Measurements from ENCODE around the gene HORMAD2.

DNA sequence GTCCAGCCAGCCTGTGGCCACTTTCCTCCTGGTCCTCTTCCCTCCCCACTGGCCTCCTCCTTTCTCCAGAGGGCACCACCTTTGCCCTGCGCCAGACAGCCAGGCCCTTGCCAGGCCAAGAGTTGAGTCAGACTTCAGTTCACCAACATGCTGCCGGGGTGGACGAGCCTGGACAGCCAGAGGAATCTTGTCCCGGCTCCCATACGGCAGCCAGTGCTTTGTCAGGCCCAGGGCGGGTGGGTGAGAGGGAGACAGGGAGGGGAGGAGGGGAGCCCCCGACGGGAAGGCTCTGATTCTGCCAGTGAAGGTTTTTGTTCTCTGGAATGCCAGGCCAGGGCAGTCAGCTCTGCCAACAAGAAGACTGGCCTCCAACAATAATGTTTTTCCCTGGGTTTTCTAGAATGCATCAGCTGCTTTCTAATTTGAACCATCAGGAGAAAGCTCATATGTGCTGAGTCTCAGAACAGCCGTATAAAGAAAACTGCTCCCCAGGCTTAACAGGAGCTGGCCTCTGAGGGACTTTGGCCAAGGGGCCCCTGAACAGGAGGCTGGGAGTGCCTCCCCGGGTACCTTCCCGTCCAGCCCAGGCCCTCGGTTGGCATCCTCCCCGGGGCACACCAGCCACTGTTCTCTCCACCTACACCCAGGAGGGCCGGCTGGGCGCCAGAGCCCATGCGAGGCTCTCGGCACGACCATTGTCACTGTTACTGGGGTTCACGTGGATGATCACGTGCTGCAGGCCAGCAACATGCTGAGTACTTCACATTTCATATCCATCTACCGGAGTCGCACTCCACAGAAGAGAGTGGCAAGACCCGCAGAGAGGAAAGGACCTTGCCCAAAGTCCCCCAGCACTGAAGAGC, 137.7 kb downstream of the HORMAD2 start:
- TF ChIP-seq BHLHE40 (IDR thresholded peaks at IDR 0.05; ENCODE audit: borderline replicate concordance) (no peak), LEF1 (IDR thresholded peaks at IDR 0.05; ENCODE audit: borderline replicate concordance) (no peak), ZNF384 (IDR thresholded peaks at IDR 0.05) (no peak), SUZ12 (IDR thresholded peaks at IDR 0.05) (no peak), ARNT (IDR thresholded peaks at IDR 0.05) (no peak), HDGF (IDR thresholded peaks at IDR 0.05; ENCODE audit: borderline replicate concordance) (no peak)
